CD4-positive, CD25-positive, alpha-beta regulatory T cell (primary cell): Measurements from ENCODE around the gene HOMEZ. TPM values are rescaled to one million over a fixed set of nuclear protein-coding genes. Genes with fewer than 3 reads are reported as not detected.

Experiments used
- ATAC-seq, 2 donors: fragments of 150-1000 bp; cut with Tn5 transposase; one replicate each; pipeline ENCODE4 v1.10.0; 2021; ENCODE audit warnings: low read depth in 2 of 2, moderate number of reproducible peaks in 2 of 2, moderate library complexity in 1 of 2
- DNase-seq, 3 donors: peaks; one replicate each; pipeline versions ENCODE4 v3.0.0 to v3.0.0-alpha.2; 2012 to 2022; ENCODE audit warnings: mixed read lengths in 1 of 3
- H3K27ac ChIP-seq: one replicate; pipeline ENCODE4 v1.7.0; 2013; ENCODE audit warnings: mild to moderate bottlenecking, low read length; ENCODE audit not compliant: insufficient read depth, poor library complexity, severe bottlenecking
- H3K27me3 ChIP-seq: one replicate; pipeline ENCODE4 v1.7.0; 2013; ENCODE audit warnings: low read length; ENCODE audit not compliant: control insufficient read depth, insufficient read depth
- H3K36me3 ChIP-seq: one replicate; pipeline ENCODE4 v1.7.0; 2013; ENCODE audit warnings: mild to moderate bottlenecking, low read length, moderate library complexity; ENCODE audit not compliant: control insufficient read depth, insufficient read depth
- H3K4me1 ChIP-seq: 2 replicates; pipeline ENCODE4 v1.7.0; 2013; ENCODE audit warnings: mild to moderate bottlenecking, low read length; ENCODE audit not compliant: insufficient read depth, control insufficient read depth, poor library complexity, severe bottlenecking
- H3K4me3 ChIP-seq: one replicate; pipeline ENCODE4 v1.7.0; 2013; ENCODE audit warnings: low read depth, mild to moderate bottlenecking, low read length, moderate library complexity
- H3K9me3 ChIP-seq, 2 experiments: 1 replicate in 1 of 2; 2 replicates in 1 of 2; pipeline ENCODE4 v1.7.0; 2013; ENCODE audit warnings: low read length in 2 of 2, mild to moderate bottlenecking in 1 of 2, moderate library complexity in 1 of 2; ENCODE audit not compliant: control insufficient read depth in 2 of 2
- H3K27ac Mint-ChIP-seq, 3 donors: one replicate each; pipeline ENCODE4 v1.8.0; 2020 to 2022; ENCODE audit warnings: mild to moderate bottlenecking in 3 of 3, mixed read lengths in 3 of 3, moderate library complexity in 2 of 3
- H3K27me3 Mint-ChIP-seq: one replicate; pipeline ENCODE4 v1.8.0; 2022; ENCODE audit warnings: mild to moderate bottlenecking, mixed read lengths
- H3K36me3 Mint-ChIP-seq: one replicate; pipeline ENCODE4 v1.8.0; 2020; ENCODE audit warnings: mixed read lengths
- H3K4me1 Mint-ChIP-seq, 4 donors: one replicate each; pipeline ENCODE4 v1.8.0; 2020 to 2022; ENCODE audit warnings: mixed read lengths in 4 of 4, mild to moderate bottlenecking in 1 of 4
- H3K4me3 Mint-ChIP-seq, 4 donors: one replicate each; pipeline ENCODE4 v1.8.0; 2020 to 2022; ENCODE audit warnings: mild to moderate bottlenecking in 4 of 4, mixed read lengths in 4 of 4, moderate library complexity in 3 of 4
- H3K9me3 Mint-ChIP-seq, 7 donors: one replicate each; pipeline ENCODE4 v1.8.0; 2020 to 2022; ENCODE audit warnings: mixed read lengths in 7 of 7, mild to moderate bottlenecking in 3 of 7, moderate library complexity in 2 of 7
- polyA plus RNA-seq, 4 donors: library from polyadenylated mRNA; unstranded; fragments of 300-500 nt; fragmentation: Illumina TruSeq; gene quantifications; one replicate each; pipeline ENCODE4 v1.2.3, GENCODE V29; 2021
- total RNA-seq: library from RNA; stranded (reverse); gene quantifications from one replicate; pipeline ENCODE4 v1.2.3, GENCODE V29; 2022

Gene HOMEZ
- total and polyA plus RNA-seq, 5 donors from 2014 or later: 3.3 to 7.4 (median 6.0) TPM

DNA sequence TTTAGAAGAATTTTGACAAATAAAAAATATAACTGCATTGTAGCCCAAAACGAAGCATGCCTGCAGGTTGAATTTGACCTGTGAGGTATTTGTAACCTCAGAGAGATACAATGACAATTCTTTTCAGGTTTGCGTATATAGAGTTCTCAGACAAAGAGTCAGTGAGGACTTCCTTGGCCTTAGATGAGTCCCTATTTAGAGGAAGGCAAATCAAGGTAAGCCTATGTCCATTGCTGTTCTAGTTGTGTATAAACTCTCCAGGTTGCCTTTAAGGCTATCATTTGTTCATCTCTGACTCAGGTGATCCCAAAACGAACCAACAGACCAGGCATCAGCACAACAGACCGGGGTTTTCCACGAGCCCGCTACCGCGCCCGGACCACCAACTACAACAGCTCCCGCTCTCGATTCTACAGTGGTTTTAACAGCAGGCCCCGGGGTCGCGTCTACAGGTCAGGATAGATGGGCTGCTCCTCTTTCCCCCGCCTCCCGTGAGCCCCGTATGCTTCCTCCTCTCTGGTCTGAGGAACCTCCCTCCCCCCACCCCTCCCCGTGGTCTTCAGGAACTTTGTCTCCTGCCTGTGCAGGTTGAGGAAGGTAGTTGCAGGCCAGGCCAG lies 38.0 kb upstream of the HOMEZ start:
- no peaks in the 10 kb centered on the region for H3K9me3 ChIP-seq
- H3K27ac Mint-ChIP-seq: peak overlapping the region in 2 of 3 donors; percentile 56 to 59
- DNase-seq (no peak), ATAC-seq (no peak)
- H3K4me1 ChIP-seq: peaks cover 18% of the 10 kb centered on the region
- peaks cover 18% of the 10 kb centered on the region for H3K36me3 Mint-ChIP-seq
- peaks cover 30% of the 10 kb centered on the region for H3K36me3 ChIP-seq
- H3K27ac ChIP-seq: no peak overlapping the region
- no peak overlapping the region for H3K4me3 ChIP-seq
- H3K4me1 Mint-ChIP-seq: peaks cover 6 to 38% (median 22%) of the 10 kb centered on the region in 4 donors
- no peaks in the 10 kb centered on the region for H3K27me3 ChIP-seq
- H3K27me3 Mint-ChIP-seq: no peaks in the 10 kb centered on the region
- peak overlapping the region in 1 of 4 donors; percentile 61 for H3K4me3 Mint-ChIP-seq
- no peaks in the 10 kb centered on the region for H3K9me3 Mint-ChIP-seq

GRCh38 chr14:23322568-23323517 lies 36.9 kb upstream of the HOMEZ start:
- H3K4me3 ChIP-seq: peak overlapping the region; percentile 89
- Mint-ChIP-seq H3K36me3 (peaks cover 18% of the 10 kb centered on the region), H3K4me3 (peak overlapping the region; percentile 91 to 99 (median 96)), H3K4me1 (peaks cover 6 to 35% (median 21%) of the 10 kb centered on the region in 4 donors), H3K9me3 (no peaks in the 10 kb centered on the region), H3K27me3 (no peaks in the 10 kb centered on the region), H3K27ac (peak overlapping the region; percentile 90 to 94 (median 93))
- DNase-seq: no peak
- H3K36me3 ChIP-seq: peaks cover 30% of the 10 kb centered on the region
- H3K27ac ChIP-seq: peak overlapping the region; percentile 94
- no peak for ATAC-seq
- no peaks in the 10 kb centered on the region for H3K27me3 ChIP-seq
- no peaks in the 10 kb centered on the region for H3K9me3 ChIP-seq
- H3K4me1 ChIP-seq: peaks cover 18% of the 10 kb centered on the region

GRCh38 chr14:23321572-23322547 lies 35.9 kb upstream of the HOMEZ start:
- Mint-ChIP-seq H3K27ac (peak overlapping the region; percentile 93 to 98 (median 97)), H3K27me3 (no peaks in the 10 kb centered on the region), H3K4me3 (peak overlapping the region; percentile 91 to 99 (median 96)), H3K9me3 (no peaks in the 10 kb centered on the region), H3K4me1 (peaks cover 6 to 35% (median 21%) of the 10 kb centered on the region in 4 donors), H3K36me3 (peaks cover 18% of the 10 kb centered on the region)
- Histone ChIP-seq H3K27ac (peak overlapping the region; percentile 94), H3K27me3 (no peaks in the 10 kb centered on the region), H3K4me1 (peaks cover 18% of the 10 kb centered on the region), H3K4me3 (peak overlapping the region; percentile 89), H3K9me3 (no peaks in the 10 kb centered on the region), H3K36me3 (peaks cover 30% of the 10 kb centered on the region)
- DNase-seq (peak; percentile 10 to 51 (median 26)), ATAC-seq (no peak)

- Mint-ChIP-seq H3K36me3 (peaks cover 18% of the 10 kb centered on the region), H3K4me3 (peak within 1 kb of the TSS; percentile 94 to 99 (median 96)), H3K27me3 (peaks cover 4% of the 10 kb centered on the region), H3K9me3 (no peaks in the 10 kb centered on the region), H3K4me1 (peaks cover 6 to 35% (median 21%) of the 10 kb centered on the region in 4 donors), H3K27ac (peak within 1 kb of the TSS; percentile 97 to 98 (median 97))
- DNase-seq (peak; percentile 97 to 100 (median 99)), ATAC-seq (peak; percentile 87 to 88)
- Histone ChIP-seq H3K9me3 (no peaks in the 10 kb centered on the region), H3K4me3 (peak within 1 kb of the TSS; percentile 89), H3K36me3 (peaks cover 30% of the 10 kb centered on the region), H3K27ac (peak within 1 kb of the TSS; percentile 95), H3K4me1 (peaks cover 18% of the 10 kb centered on the region), H3K27me3 (no peaks in the 10 kb centered on the region)
Observed at GRCh38 chr14:23320584-23321571, 34.9 kb upstream of the HOMEZ start, which contains the start of gene PABPN1. PABPN1 (plus strand) TSS chr14:23321457; CDS start chr14:23321470, 13 bp downstream.

DNA sequence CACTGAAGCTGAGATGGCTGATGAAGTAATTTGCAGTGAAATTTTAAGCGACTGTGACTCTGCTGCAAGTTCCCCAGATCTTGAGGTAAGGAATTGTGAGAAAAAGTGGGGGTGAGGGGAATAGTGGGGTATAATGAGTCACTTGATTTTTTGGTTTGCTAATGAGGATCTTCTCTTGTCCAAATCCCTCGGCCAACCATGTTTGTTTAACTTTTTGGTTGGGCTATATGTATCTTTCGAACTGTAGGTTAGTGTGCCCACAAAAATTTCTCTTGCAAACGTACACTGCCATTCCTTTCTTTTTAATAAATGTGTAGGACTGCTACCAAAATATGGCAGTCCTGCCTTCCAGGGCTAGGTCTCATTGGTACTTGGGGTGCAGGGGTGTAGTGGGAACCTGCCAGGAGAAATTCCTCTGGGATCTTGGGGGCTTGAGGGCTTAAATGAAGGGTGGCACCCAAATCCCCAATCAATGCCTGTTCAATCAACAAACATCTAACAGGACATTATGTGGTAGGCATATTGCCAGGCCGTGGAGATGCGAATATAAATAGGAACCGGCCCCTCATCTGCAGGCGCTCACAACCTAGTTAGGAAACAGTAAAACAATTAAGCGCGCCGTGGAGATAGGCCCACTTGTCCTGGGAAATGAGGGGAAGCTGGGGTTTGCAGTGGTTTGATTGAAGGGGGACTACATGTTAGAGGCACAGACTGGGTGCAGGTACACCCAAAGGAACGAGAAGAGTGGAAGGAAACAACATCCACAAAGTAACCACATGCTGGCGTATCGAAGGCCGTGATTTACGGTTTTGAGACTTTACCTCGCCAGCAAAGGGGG lies 34.0 kb upstream of the HOMEZ start:
- no peaks in the 10 kb centered on the region for H3K27me3 ChIP-seq
- H3K36me3 ChIP-seq: peaks cover 22% of the 10 kb centered on the region
- H3K4me3 ChIP-seq: peak overlapping the region; percentile 65
- Mint-ChIP-seq H3K4me3 (peak overlapping the region; percentile 88 to 96 (median 94)), H3K27ac (peak overlapping the region; percentile 97 to 98 (median 97)), H3K36me3 (peaks cover 16% of the 10 kb centered on the region), H3K27me3 (peaks cover 5% of the 10 kb centered on the region), H3K9me3 (no peaks in the 10 kb centered on the region), H3K4me1 (peaks cover 6 to 35% (median 21%) of the 10 kb centered on the region in 4 donors)
- H3K9me3 ChIP-seq: no peaks in the 10 kb centered on the region
- DNase-seq: no peak
- peaks cover 18% of the 10 kb centered on the region for H3K4me1 ChIP-seq
- ATAC-seq: no peak
- H3K27ac ChIP-seq: peak overlapping the region; percentile 95

GRCh38 chr14:23316300-23316699 lies 30.4 kb upstream of the HOMEZ start:
- peaks cover 14% of the 10 kb centered on the region for H3K27me3 Mint-ChIP-seq

More at GRCh38 chr14:23316300-23316699, 30.4 kb upstream of the HOMEZ start:
- Histone ChIP-seq H3K4me3 (no peak overlapping the region), H3K36me3 (no peaks in the 10 kb centered on the region), H3K9me3 (no peaks in the 10 kb centered on the region), H3K27me3 (peaks cover 4% of the 10 kb centered on the region), H3K4me1 (peaks cover 5% of the 10 kb centered on the region), H3K27ac (no peak overlapping the region)
- Mint-ChIP-seq H3K4me3 (no peak overlapping the region), H3K4me1 (peaks cover 0 to 17% (median 4%) of the 10 kb centered on the region in 4 donors), H3K27ac (no peak overlapping the region), H3K9me3 (no peaks in the 10 kb centered on the region), H3K36me3 (peaks cover 3% of the 10 kb centered on the region)
- DNase-seq (no peak), ATAC-seq (no peak)
